ENCODE measurements around the gene CAND2. TPM values are rescaled to one million over a fixed set of nuclear protein-coding genes. Genes with fewer than 3 reads are reported as not detected.

Gene CAND2
- total and polyA plus RNA-seq, 9 of the 15 experiments (the other 6 are each of a cell fraction or from before 2014, with no cell fraction given): 0.91 to 14.9 (median 4.3) TPM

GRCh38 chr3:12756635-12757034 is 39.8 kb upstream of the CAND2 start:
- 51% methylated on average over 3 of the region's 3 CpGs for WGBS (ENCODE audit: insufficient coverage, low coverage, missing lambda C conversion rate)
- no peak for ATAC-seq
- ChIA-PET POLR2A (interaction anchor here (0.6 kb wide), 1 partner anchor 216 kb away, joined by 3 read pairs; no protein-coding TSS in a partner anchor), CTCF (ENCODE audit: low intra/inter-chr PET ratio) (interaction anchor here (0.6 kb wide), 1 partner anchor 36 kb away, joined by 3 read pairs; no protein-coding TSS in a partner anchor)
- H3K4me3 ChIP-seq: no peak overlapping the region
- no peak overlapping the region for H3K27ac ChIP-seq (ENCODE audit: extremely low read depth, low read depth, low read length)
- in situ Hi-C loops (cut with MboI): no loop called here
- no TSS peak for BruUV-seq (replicated peaks)
- intact Hi-C loops (cut with micrococcal nuclease): no loop called here
- DNase-seq (ENCODE audit: extremely low read depth in 1 of 4, low spot score in 3 of 4): no peak
- H3K4me1 ChIP-seq (replicated peaks in 1 of 2; ENCODE audit: control insufficient read depth in 2 of 2, insufficient read depth in 2 of 2, low read length in 2 of 2): peaks cover 9 to 20% of the 10 kb centered on the region in 2 experiments
- H3K27me3 ChIP-seq (ENCODE audit: control insufficient read depth in 2 of 2, insufficient read depth in 2 of 2, low read length in 2 of 2): peaks cover 0 to 13% of the 10 kb centered on the region in 2 experiments; a peak in 2 of 5 replicates
- no peaks in the 10 kb centered on the region for H3K9me3 ChIP-seq (replicated peaks; ENCODE audit: control insufficient read depth, insufficient read depth, low read depth, low read length)
- H3K79me2 ChIP-seq (ENCODE audit: control insufficient read depth, insufficient read depth, low read length): no peaks in the 10 kb centered on the region
- H3K9me1 ChIP-seq (ENCODE audit: control insufficient read depth, insufficient read depth, low read length): no peaks in the 10 kb centered on the region
- H3K4me2 ChIP-seq (ENCODE audit: insufficient read depth, low read length): no peak overlapping the region
- peak overlapping the region; percentile 75; the same call in 1 of the 2 replicates for H2AFZ ChIP-seq (ENCODE audit: low read depth, low read length)
- FAIRE-seq: peak; percentile 15
- no peak overlapping the region for H3K9ac ChIP-seq (ENCODE audit: insufficient read depth in 1 of 2, low read depth in 2 of 2, low read length in 2 of 2)
- no peaks in the 10 kb centered on the region for H3K36me3 ChIP-seq (ENCODE audit: control insufficient read depth, insufficient read depth, low read length)
- no peaks in the 10 kb centered on the region for H4K20me1 ChIP-seq (replicated peaks; ENCODE audit: control insufficient read depth, insufficient read depth, low read length)
- TF ChIP-seq CREB1 (IDR thresholded peaks at IDR 0.05) (no peak), CREB1 (CRISPR knock-in tag; IDR thresholded peaks at IDR 0.05) (no peak), LCOR (CRISPR knock-in tag; IDR thresholded peaks at IDR 0.05) (no peak), HNRNPH1 (optimal IDR thresholded peaks at IDR 0.05; ENCODE audit: low read depth, low read length) (no peak), MCM7 (IDR thresholded peaks at IDR 0.05) (0 out of 4 replicates have a peak, but pooled peaks of 1 of the 2 experiments have one; percentile 88), PHB2 (IDR thresholded peaks at IDR 0.05; ENCODE audit: low read depth) (peak; percentile 57; the same call in 1 of the 2 replicates), E2F5 (CRISPR knock-in tag; IDR thresholded peaks at IDR 0.05) (no peak), YY1 (IDR thresholded peaks at IDR 0.05; ENCODE audit: borderline replicate concordance in 1 of 3, control insufficient read depth in 1 of 3, extremely low read depth in 1 of 3, insufficient read depth in 3 of 3, insufficient read length in 1 of 3, insufficient replicate concordance in 2 of 3, low read depth in 1 of 3, low read length in 2 of 3) (no peak), MCM3 (IDR thresholded peaks at IDR 0.05) (0 out of 2 replicates have a peak, but pooled peaks have one; percentile 61), HLTF (IDR thresholded peaks at IDR 0.05) (0 out of 2 replicates have a peak, but pooled peaks have one; percentile 33), HDAC1 (IDR thresholded peaks at IDR 0.05) (0 out of 4 replicates have a peak, but pooled peaks of 1 of the 2 experiments have one; percentile 52), ZNF76 (CRISPR knock-in tag; IDR thresholded peaks at IDR 0.05; ENCODE audit: borderline replicate concordance) (no peak)
- TF ChIP-seq, protein P1, sequence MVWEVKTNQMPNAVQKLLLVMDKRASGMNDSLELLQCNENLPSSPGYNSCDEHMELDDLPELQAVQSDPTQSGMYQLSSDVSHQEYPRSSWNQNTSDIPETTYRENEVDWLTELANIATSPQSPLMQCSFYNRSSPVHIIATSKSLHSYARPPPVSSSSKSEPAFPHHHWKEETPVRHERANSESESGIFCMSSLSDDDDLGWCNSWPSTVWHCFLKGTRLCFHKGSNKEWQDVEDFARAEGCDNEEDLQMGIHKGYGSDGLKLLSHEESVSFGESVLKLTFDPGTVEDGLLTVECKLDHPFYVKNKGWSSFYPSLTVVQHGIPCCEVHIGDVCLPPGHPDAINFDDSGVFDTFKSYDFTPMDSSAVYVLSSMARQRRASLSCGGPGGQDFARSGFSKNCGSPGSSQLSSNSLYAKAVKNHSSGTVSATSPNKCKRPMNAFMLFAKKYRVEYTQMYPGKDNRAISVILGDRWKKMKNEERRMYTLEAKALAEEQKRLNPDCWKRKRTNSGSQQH (CRISPR knock-in tag; IDR thresholded peaks at IDR 0.05): peak; percentile 70; the same call in 1 of the 2 replicates
- TF ChIP-seq, protein P2, sequence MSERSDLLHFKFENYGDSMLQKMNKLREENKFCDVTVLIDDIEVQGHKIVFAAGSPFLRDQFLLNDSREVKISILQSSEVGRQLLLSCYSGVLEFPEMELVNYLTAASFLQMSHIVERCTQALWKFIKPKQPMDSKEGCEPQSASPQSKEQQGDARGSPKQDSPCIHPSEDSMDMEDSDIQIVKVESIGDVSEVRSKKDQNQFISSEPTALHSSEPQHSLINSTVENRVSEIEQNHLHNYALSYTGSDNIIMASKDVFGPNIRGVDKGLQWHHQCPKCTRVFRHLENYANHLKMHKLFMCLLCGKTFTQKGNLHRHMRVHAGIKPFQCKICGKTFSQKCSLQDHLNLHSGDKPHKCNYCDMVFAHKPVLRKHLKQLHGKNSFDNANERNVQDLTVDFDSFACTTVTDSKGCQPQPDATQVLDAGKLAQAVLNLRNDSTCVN (CRISPR knock-in tag; IDR thresholded peaks at IDR 0.05): peak; percentile 42; the same call in 1 of the 2 replicates
- TF ChIP-seq, protein P3, sequence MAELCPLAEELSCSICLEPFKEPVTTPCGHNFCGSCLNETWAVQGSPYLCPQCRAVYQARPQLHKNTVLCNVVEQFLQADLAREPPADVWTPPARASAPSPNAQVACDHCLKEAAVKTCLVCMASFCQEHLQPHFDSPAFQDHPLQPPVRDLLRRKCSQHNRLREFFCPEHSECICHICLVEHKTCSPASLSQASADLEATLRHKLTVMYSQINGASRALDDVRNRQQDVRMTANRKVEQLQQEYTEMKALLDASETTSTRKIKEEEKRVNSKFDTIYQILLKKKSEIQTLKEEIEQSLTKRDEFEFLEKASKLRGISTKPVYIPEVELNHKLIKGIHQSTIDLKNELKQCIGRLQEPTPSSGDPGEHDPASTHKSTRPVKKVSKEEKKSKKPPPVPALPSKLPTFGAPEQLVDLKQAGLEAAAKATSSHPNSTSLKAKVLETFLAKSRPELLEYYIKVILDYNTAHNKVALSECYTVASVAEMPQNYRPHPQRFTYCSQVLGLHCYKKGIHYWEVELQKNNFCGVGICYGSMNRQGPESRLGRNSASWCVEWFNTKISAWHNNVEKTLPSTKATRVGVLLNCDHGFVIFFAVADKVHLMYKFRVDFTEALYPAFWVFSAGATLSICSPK (IDR thresholded peaks at IDR 0.05; ENCODE audit: borderline replicate concordance): 0 out of 2 replicates have a peak, but pooled peaks have one; percentile 77

All from K562 (cell line).